Embryonic facial prominence (tissue), 1 donor: ENCODE results near the gene FYB2.
"Not testable (repeated sequence)": the region's sequence is repeated elsewhere in the genome, so short reads cannot be mapped to it uniquely, and the experiment has no call there.

Experiments
- DNase-seq: peaks from one replicate; pipeline ENCODE4 v3.0.0-alpha.2; 2016; ENCODE audit errors: extremely low spot score

The FYB2 gene

DNA sequence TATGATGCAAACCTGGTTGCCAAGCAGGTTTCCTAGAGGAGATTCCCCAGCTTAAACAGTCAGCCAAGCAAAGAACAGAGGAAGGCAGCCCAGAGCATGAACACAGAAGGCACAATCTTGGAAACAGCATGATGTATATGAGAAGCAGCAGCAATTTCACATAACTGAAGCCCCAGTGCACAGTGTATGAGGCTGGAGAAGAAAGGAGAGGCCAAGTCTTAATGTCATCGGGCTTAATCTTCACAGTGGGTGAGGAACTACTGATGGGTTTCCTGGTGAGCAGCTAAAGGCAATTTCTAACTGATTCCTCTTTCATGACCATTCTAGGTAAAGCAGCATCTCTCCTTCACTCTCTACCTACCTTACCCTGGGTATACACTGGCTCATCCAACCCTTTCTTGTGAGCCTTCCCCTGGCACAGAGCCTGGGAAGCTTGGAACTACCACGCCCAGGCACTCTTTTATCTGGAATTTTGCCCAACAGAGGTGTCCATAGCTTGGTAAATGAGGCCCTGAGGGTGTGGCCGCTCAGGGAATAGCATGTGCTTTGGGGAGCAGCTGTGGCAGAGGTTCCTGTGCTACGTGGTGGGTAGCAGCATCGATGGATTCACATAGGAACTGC lies 22.0 kb downstream of the FYB2 start:
- no peak for DNase-seq

DNA sequence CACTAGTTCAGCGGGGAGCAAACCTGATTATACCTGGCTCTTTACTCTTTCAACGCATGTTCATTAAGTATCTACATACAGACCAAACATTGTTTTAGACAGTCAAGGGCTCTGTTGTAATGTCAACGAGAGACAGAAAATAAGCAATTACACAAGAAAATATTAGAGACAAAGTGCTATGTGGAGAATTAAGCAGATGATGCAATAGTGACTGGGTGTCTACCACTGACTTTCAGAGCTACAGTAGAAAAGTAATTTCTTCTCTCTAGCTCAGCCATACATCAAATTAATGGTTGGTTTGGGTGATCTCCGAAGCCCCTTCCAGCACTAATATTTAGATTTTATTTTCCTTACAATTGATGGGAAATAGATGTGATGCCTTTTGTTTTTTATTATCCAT lies 23.3 kb downstream of the FYB2 start:
- no peak for DNase-seq

DNA sequence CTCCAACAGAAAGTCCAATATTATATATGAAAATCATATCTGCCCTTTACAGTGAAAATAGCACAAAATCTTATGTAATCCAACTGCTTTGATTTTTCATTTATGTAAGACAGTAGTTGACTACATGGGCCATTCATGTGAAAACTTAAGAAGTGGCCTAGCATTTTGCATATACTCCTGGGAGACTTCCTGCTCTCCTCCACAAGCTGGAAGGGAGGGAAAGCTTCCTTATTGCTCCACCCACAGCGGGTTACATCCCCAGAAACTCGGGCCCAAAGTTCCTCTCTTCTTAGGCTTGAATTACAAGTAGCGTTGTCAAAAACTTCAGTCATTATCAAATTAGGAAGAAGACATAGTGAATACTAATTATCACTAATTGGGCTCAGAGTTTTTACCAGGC lies 29.2 kb downstream of the FYB2 start:
- DNase-seq, result no peak

DNA sequence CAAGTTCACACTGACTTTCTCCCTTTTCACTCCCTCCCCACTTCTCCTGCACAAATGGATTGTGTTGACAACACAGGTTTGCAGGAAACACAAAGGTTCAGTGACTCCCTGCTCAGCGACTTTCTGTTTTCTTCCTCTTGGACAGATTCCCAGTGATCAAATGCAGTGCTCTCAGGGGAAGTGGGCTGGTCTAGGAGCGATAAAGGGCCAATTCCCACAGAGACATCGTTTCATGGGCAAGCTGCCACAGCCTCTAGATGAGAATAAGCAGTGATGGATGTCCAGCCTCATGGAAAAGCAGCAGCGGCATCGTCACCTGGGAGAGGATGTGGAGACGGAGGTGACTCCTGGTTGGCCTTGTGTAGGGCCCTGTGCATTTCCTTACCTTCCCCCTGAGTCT lies 30.6 kb downstream of the FYB2 start:
- DNase-seq, result no peak

DNA sequence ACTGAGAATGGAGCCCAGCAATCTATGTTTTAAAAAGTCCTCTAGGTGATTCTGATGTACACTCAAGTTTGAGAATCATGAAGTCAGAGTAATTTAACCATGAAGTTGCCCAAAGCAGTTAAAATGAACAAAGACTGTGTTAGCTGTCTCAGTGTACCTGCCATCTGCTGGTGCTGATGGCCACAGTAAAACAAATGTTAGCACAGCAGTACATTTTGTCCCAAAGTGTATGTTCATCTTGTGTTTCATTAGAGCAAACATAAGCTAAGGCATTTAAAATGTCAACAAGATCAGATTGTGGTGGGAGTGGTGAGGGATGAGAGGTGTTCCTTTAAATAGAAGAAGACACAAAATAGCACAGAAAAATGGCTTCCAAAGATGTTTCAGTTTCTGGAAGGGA lies 31.1 kb downstream of the FYB2 start:
- DNase-seq, result no peak

DNA sequence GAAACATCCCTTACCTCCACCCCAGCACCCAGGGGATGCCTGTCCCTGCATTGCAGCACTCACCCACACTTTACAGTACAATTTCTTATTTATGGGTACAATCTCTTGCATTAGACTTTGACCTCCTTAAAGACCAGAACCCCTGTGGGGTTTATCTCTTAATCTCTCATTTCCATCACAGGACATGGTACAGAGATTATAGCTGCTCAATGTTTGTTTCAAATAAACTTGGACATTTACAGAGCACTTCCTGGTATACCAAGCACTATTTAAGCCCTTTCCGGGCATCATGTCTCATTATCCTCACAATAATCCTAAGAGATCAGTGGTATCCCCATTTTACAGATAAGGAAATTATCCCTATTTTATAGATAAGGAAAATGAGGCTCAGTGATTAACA lies 31.9 kb downstream of the FYB2 start:
- DNase-seq, result no peak

DNA sequence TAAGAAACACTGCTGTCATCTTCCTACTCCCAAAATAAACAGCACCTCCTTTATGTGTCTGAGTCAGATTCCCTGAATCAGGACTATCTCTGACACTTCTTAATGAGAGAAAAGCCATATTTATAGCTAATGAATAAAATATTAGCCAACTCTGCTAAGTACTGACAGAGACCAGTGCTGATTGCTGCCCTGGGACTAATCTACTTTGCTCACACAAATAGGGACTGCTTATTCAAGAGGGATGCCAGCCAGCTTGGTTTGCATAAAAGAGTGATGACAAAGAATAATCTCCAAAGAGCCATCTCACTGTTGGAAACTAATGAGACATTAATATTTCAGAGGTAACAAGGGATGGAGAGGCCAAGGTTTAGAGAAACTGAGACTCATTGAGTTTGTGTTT lies 36.4 kb downstream of the FYB2 start:
- DNase-seq, result no peak

DNA sequence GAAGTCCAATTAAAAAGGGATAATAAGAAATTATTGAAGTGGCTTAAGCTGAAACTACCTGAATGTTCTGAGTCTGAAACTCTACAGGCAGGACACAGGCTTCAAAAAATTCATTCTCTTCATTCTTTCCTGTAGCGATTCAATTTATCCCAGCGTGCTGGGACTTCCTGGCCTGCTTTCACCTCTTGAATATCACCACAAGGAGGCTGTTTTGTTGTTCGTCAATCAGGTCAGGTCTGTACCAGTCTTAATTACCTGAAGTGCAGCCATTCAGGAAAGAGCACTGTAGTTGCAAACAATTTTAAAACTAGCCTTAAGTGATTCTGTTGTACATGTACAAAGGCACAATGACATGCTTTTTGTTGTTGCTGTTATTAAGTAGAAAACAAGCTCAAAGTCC lies 38.4 kb downstream of the FYB2 start:
- DNase-seq, result no peak

DNA sequence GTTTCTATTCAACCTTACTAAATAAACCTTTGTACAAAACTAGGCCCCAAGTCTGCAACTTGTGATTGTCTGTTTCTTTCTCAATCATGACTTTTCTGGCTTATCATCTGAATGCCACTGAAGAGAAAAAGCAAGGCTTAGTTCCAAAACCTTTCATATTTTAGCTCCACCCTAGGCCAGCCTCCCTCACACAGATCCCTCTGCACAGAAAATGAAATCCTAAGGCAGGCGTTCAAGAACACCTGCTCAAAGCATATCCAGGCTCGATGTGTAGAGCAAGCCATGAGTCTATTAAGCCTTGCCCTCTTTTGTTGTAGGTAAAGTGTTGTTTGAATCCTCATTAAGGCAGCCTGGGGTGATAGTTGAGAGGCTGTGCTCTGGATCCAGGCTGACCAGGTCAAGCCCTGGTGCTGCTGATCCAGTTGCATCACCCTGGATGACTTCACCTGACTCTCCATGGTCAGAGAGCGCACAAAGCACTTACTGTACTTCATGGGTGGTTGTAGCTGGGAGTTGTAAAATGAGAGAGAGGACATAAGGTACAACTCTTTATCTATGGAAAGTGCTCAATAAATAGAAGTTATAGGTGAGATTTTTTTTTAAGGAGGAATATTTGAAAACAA lies 39.0 kb downstream of the FYB2 start:
- no peak for DNase-seq

DNA sequence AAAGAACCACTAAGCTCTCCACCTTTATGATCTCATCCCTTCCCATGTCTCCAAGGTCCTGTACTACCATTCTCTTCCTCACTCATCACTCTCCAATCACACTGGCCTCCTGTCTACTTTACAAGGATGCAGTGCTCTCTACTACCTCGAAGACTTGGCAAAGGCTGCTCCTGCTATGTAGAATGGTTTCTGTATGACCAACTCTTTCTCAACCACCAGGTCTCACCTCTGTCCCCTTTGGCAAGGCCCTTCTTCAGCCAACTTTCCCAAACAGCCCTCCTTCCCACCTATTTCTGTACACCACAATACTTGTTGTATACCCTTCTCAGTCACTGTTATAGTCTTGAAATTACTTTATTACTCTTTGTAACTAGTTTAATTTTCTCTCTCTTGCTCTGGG lies 41.2 kb downstream of the FYB2 start:
- no peak for DNase-seq

DNA sequence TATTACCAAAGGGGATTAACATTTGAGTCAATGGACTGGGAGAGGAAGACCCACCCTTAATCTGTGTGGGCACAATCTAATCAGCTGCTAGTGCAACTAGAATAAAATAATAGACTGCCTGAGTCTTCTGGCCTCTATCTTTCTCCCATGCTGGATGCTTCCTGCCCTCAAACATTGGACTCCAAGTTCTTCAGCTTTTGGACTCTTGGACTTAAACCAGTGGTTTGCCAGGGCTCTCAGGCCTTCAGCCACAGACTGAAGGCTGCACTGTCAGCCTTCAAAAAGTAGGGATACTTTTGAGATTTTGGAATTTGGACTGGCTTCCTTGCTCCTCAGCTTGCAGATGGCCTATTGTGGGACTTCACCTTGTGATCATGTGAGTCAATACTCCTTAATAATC lies 44.5 kb downstream of the FYB2 start:
- DNase-seq, result not testable (repeated sequence)

DNA sequence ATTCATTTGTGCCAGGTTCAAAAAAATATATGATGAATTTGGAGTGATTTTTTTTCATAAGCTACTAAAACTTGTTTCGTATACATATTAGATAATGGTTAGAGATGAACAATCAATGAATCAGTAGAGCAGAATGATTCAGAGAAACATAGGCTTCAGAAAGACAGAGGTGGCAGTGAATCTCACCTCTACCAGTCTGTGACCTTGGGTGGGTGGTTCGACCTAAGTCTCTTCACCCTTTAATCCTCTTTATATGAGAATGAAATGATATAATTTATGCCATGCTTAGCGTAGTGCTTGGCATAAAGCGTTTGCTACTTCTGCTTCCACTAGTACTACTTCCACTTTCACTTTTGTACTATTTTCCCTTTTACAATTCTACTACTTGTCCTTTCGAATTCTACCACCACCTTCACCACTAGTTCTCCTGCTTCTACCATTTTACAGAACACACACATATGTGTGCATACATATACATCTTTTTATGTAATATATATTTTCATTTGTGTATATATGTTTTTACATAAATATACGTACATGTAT lies 45.1 kb downstream of the FYB2 start:
- DNase-seq, result no peak

DNA sequence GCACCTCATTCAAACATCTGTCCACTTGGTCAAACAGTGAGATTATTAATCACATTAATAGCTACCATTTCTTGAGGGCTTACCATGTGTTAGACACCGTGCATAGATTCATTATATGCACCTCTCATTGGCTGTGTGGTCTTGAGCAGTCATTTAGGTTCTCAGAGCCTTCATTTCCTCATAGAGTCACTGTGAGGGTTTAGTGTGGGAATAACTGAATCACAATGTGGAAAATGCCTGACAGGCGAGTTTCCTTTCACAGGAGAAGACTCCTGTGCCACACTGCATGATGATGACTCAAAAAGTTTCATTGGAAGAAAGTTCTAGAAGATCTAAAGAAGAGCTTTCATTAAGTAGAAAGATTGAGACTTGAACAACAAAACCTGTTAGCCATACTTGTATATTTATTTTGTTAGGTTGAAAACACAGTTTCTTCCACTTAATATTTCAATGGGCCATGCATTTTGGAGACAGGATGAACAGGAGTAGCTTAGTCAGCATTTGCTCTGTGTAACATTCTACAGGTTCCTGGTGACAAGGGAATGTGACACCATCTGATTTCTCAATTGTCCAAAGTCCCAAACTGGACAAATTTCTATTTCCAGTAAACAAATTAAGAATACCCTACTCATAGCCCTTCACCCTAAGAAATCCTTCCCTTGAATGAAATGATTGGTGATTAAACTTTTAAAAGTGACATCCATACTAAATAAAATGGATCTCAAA lies 45.7 kb downstream of the FYB2 start:
- no peak for DNase-seq

DNA sequence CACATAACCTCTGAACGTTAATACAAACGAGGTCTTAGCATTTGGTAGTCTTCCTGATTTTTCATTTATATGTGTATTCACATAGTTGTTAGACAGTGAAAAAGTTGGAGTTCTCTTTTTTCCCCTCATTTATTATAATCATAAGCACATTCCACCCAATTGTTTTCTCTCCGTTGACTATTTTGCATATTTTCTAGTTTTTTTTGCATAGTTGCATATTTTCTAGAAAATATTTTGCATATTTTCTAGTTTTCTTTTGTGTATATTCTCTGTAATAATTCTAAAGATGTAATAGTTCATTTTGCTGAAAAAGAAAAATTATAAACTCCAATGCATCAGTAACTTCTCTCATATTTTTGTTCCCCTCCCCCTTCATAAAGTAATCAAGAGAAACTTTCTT lies 47.5 kb downstream of the FYB2 start:
- no peak for DNase-seq

DNA sequence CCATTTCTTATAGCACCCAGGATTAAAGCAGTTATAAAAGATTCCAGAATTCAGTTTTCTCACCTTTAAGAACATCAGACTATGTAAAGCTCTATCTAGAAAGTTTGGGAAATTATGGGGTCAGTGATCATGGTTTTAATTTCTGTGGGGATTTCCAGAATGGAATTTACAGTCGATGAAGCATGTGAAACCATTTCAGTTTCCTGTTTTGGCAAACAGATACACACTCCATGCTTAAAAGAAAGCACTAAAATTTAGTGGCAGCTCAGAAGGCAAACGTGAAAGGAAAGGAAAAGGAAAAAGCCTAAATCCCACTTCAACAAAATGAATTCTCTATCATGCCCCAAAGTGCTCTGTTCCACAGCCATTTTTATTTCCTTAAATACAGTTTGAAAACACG lies 60.4 kb downstream of the FYB2 start:
- no peak for DNase-seq

DNA sequence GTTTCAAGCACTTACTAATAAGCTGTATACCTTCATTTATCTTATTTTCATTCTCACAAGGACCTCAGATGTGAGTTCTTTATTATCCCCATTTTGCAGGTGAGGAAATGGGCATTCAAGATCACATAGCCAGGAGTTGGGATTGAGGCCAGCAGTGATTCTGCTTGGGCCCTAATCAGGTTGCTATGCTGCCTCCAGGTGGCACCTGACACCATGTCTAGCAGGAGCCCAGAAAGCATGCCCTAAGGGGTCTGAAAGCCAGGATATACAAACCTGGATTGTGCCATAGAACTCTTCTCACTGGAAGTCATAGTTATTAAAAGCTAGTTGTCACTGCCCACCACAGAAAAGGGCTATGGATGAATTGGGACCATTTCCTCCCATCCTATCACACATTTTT lies 61.1 kb downstream of the FYB2 start:
- DNase-seq, result no peak

DNA sequence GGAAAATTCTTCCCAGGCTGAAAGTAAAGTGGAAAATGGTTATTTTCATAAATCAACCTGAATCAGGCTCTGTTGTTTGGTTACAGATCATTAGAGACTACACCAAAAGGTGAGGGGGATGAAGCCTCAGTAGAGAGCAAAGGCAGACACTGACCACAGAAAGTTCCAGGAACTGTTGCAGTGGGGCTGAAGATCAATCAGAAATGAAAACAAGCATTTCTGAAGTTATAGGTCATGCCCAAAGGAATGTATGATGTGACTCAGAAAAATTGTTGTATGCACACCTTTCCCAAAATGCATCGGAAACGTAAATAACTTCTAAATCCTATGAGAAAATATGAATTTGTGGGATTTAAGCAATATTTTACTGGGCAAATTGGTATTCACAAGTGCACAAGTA lies 63.3 kb downstream of the FYB2 start:
- no peak for DNase-seq

DNA sequence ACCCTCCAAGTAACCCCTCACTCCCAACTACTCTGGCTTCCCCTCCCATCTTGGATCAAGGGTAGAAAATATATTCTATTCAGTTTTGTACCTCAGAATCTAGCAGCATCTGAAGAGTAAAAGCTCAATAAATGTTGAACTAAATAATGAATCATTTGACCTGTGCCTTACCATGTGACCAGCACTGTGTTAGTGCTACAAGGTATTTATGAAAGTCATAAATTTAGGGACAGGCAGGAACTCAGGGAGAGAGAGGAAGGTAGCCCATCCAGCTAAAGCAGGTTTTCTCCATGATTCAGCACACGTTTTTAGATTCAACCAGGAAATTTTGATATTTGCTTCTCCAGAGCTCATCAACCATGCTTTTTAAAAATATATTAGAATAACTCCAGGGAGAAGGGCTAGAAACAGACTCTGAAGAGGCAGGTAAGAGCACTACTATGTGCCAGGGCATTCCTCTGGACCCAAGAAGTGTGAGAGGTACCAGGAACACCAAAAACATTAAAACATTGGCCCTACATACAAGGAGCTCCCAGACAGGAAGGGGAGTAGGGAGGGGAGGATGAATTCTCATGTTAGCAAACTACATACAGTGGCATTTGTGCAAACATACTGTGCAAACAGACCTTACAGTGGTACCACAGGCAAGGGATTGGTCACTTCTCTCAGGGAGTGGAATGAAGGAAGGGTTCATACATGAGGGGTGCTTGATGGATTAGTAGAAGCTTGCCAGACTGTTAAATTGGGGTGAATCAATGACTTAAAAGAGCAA lies 64.3 kb downstream of the FYB2 start:
- DNase-seq, result no peak

DNA sequence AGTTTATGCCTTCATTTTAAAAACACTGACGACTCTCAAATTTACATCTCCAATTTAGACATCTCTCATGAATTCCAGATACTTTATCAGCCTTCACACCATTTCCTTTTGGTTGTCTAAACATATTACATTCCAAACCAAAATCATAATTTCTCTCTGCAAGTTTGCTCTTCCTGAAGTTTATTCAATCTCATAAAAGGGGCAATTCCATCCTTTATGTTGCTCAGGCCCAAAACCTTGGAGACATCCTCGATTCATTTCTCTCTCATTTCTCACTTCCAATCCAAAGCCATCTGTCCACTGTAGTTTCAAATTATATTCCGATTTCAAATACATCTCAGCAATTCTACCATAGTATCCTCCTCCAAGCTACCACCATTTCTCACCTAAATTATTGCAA lies 74.0 kb downstream of the FYB2 start:
- no peak for DNase-seq

DNA sequence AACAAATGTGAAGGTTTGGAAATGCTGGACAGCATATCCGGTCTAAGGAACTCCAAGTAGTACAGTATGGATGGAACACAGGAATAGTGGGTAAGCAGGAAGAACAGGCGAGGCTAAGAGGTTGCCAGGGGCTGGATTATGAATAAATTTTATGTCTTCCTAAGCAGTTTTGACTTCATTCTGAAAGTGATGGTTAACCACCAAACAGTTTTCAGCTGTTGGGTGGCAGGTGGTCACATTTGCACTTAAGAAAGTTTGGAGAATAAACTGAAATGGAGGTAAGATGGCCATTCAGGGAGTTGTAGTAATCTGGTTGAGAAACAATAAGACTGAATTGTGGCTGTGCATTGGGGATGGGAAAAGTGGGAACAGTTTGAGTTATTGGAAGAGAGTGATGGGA lies 90.2 kb downstream of the FYB2 start:
- DNase-seq, result no peak

DNA sequence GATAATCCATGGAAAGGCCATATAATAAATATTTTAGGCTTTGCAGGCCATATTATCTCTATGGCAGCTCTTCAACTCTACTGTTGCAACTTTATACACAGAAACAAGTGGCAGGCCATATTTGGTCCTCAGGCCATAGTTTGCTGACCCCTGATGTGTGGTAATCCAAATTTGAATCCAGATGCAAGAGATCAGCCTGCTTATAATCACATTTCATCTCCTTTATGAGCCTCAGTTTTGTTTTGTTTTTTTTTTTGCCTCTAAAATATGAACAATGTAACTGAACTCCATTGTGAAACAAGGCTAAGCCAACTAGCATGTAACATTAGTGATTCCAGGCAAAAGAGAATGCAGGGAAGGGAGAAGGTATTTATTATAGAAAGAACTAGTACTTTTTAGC lies 92.5 kb downstream of the FYB2 start:
- DNase-seq, result no peak

DNA sequence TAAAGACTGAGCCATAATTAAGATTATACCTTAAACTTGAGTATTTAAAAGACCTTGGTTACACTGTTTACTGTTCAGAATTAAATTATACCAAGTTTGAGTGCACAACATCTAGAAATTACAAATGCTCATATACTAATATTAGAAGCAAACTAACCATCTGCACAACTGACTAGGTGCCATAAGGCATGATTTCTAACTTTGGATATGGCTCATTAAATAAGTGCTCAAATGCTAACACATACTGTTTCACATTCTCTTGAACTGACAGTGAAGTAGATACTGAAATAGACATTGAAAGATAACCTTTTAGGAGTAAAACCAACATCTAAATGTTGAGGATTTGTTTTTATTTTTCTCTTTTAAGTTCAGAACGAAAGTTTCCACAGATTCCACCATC lies 100.0 kb downstream of the FYB2 start:
- no peak for DNase-seq
